ENCODE results near the gene SPTBN4.
"Not testable (repeated sequence)": the region's sequence is repeated elsewhere in the genome, so short reads cannot be mapped to it uniquely, and the experiment has no call there.

Gene SPTBN4

GRCh38 chr19:40442328-40443130, 24.3 kb upstream of the SPTBN4 start:
- DNase-seq, result no peak

GRCh38 chr19:40443131-40443999, 23.4 kb upstream of the SPTBN4 start:
- peak; percentile 99 to 100 for DNase-seq

- DNase-seq, result peak; percentile 97 to 99
These were observed 22.6 kb upstream of the SPTBN4 start, which contains the start of gene SERTAD3 for GRCh38 chr19:40444000-40444824. Gene SERTAD3 (minus strand): TSS chr19:40444335. CDS start chr19:40442080, 2,255 bp downstream.

- DNase-seq, result peak in 1 of 2 experiments; percentile 85
These were observed 21.9 kb upstream of the SPTBN4 start for GRCh38 chr19:40444825-40445312.

GRCh38 chr19:40445780-40446262, 21.0 kb upstream of the SPTBN4 start:
- peak in 1 of 2 experiments; percentile 15 for DNase-seq

- no peak for DNase-seq
These were observed 20.5 kb upstream of the SPTBN4 start for GRCh38 chr19:40446263-40446784.

- no peak for DNase-seq
These were observed 17.3 kb upstream of the SPTBN4 start for GRCh38 chr19:40449506-40449905.

- no peak for DNase-seq
These were observed 16.1 kb upstream of the SPTBN4 start for GRCh38 chr19:40450664-40451063.

GRCh38 chr19:40452016-40452415, 14.8 kb upstream of the SPTBN4 start:
- no peak for DNase-seq

GRCh38 chr19:40453151-40453735, 13.6 kb upstream of the SPTBN4 start:
- no peak for DNase-seq

- DNase-seq, result not testable (repeated sequence)
These were observed 12.9 kb upstream of the SPTBN4 start for GRCh38 chr19:40453943-40454342.

- no peak for DNase-seq
These were observed 9.8 kb upstream of the SPTBN4 start for GRCh38 chr19:40457048-40457447.

GRCh38 chr19:40457953-40458596, 8.7 kb upstream of the SPTBN4 start:
- no peak for DNase-seq

GRCh38 chr19:40458597-40458974, 8.2 kb upstream of the SPTBN4 start:
- no peak for DNase-seq

- DNase-seq, result no peak
These were observed 6.6 kb upstream of the SPTBN4 start for GRCh38 chr19:40460185-40460584.

- no peak for DNase-seq
These were observed 5.1 kb upstream of the SPTBN4 start for GRCh38 chr19:40461669-40462221.

- not testable (repeated sequence) for DNase-seq
These were observed 3.2 kb upstream of the SPTBN4 start for GRCh38 chr19:40463587-40464037.

- DNase-seq, result peak; percentile 65 to 88
These were observed 2.5 kb upstream of the SPTBN4 start for GRCh38 chr19:40464059-40465024.

- DNase-seq, result peak in 1 of 2 experiments; percentile 30
These were observed 1.7 kb upstream of the SPTBN4 start for GRCh38 chr19:40465025-40465556.

Measured in NCI-H526 (cell line).